OCI-LY1 (cell line): Measurements from ENCODE around the gene DCP1B.

ENCODE experiments used
- H2AFZ ChIP-seq: fragments of 200-600 bp; sonication (generic), shearing (Covaris generic); 2 replicates; pipeline ENCODE4 v1.6.0; 2014; ENCODE audit warnings: antibody characterized with exemption, mild to moderate bottlenecking, low read length
- H3F3A ChIP-seq: fragments of 200-600 bp; sonication (generic), shearing (Covaris generic); 2 replicates; pipeline ENCODE4 v1.6.0; 2014; ENCODE audit warnings: mild to moderate bottlenecking, antibody characterized with exemption, low read length, moderate library complexity; ENCODE audit not compliant: insufficient read depth
- H3K27ac ChIP-seq: fragments of 200-600 bp; sonication (generic); 2 replicates; pipeline ENCODE4 v1.5.1; 2014; ENCODE audit warnings: low read length, mixed run types, mild to moderate bottlenecking, low read depth; ENCODE audit not compliant: poor library complexity, severe bottlenecking
- H3K27me3 ChIP-seq: fragments of 200-600 bp; sonication (generic); 2 replicates; pipeline ENCODE4 v1.6.0; 2014; ENCODE audit warnings: antibody characterized with exemption, mild to moderate bottlenecking, low read length, moderate library complexity; ENCODE audit not compliant: insufficient read depth
- H3K36me3 ChIP-seq: fragments of 200-600 bp; sonication (generic); 2 replicates; pipeline ENCODE4 v1.6.1; 2014; ENCODE audit warnings: mild to moderate bottlenecking, antibody characterized with exemption, low read length, moderate library complexity, mixed read lengths; ENCODE audit not compliant: insufficient read depth
- H3K4me1 ChIP-seq: fragments of 200-600 bp; sonication (generic); 2 replicates; pipeline ENCODE4 v1.5.1; 2014; ENCODE audit warnings: mild to moderate bottlenecking, low read length, moderate library complexity; ENCODE audit not compliant: insufficient read depth, severe bottlenecking
- H3K4me2 ChIP-seq: fragments of 200-600 bp; sonication (generic), shearing (Covaris generic); 2 replicates; pipeline ENCODE4 v1.6.1; 2014; ENCODE audit warnings: low read length
- H3K4me3 ChIP-seq: fragments of 200-600 bp; sonication (generic); 2 replicates; pipeline ENCODE4 v1.5.1; 2014; ENCODE audit warnings: low read length, low read depth, mild to moderate bottlenecking, mixed read lengths; ENCODE audit not compliant: poor library complexity, severe bottlenecking
- H3K79me2 ChIP-seq: fragments of 200-600 bp; shearing (Covaris generic); 2 replicates; pipeline ENCODE4 v1.6.1; 2016; ENCODE audit warnings: mixed run types, low read length, mixed read lengths; ENCODE audit not compliant: insufficient read depth
- H3K9ac ChIP-seq: fragments of 200-600 bp; sonication (generic), shearing (Covaris generic); 2 replicates; pipeline ENCODE4 v1.6.1; 2014; ENCODE audit warnings: mild to moderate bottlenecking, low read length, mixed read lengths
- H3K9me2 ChIP-seq: fragments of 200-600 bp; sonication (generic), shearing (Covaris generic); 2 replicates; pipeline ENCODE4 v1.6.1; 2014; ENCODE audit warnings: low read depth, mild to moderate bottlenecking, low read length, mixed read lengths
- H3K9me3 ChIP-seq: fragments of 200-600 bp; shearing (Covaris generic); 2 replicates; pipeline ENCODE4 v1.6.1; 2014; ENCODE audit warnings: low read length, mixed read lengths
- H4K20me1 ChIP-seq: fragments of 200-600 bp; sonication (generic), shearing (Covaris generic); 2 replicates; pipeline ENCODE4 v1.6.0; 2016; ENCODE audit warnings: mild to moderate bottlenecking, low read length; ENCODE audit not compliant: insufficient read depth
- CTCF ChIP-seq: fragments of 200-600 bp; sonication (generic), shearing (Covaris generic); IDR thresholded peaks from 2 replicates; pipeline ENCODE4 v1.5.1; 2017; ENCODE audit warnings: mild to moderate bottlenecking, antibody characterized with exemption, low read length, moderate library complexity, mixed read lengths
- EZH2 ChIP-seq: fragments of 200-600 bp; sonication (generic), shearing (Covaris generic); IDR thresholded peaks from 2 replicates; pipeline ENCODE4 v1.8.0; 2017; ENCODE audit warnings: borderline replicate concordance, mixed run types, mild to moderate bottlenecking, antibody characterized with exemption, low read length, moderate library complexity, mixed read lengths

DCP1B gene

GRCh38 chr12:1989111-1989510, 15.1 kb downstream of the DCP1B start:
- Histone ChIP-seq H3K4me2 (no peak overlapping the region), H3K27ac (no peak overlapping the region), H3K9ac (no peak overlapping the region), H3F3A (no peaks in the 10 kb centered on the region), H3K9me3 (peaks cover 19% of the 10 kb centered on the region), H3K4me3 (no peak overlapping the region), H3K9me2 (no peaks in the 10 kb centered on the region), H3K4me1 (no peaks in the 10 kb centered on the region), H2AFZ (no peak overlapping the region), H3K36me3 (peaks cover 26% of the 10 kb centered on the region), H3K79me2 (no peaks in the 10 kb centered on the region), H3K27me3 (no peaks in the 10 kb centered on the region), H4K20me1 (no peaks in the 10 kb centered on the region)
- no peak for TF ChIP-seq EZH2
- TF ChIP-seq CTCF = no peak

DNA sequence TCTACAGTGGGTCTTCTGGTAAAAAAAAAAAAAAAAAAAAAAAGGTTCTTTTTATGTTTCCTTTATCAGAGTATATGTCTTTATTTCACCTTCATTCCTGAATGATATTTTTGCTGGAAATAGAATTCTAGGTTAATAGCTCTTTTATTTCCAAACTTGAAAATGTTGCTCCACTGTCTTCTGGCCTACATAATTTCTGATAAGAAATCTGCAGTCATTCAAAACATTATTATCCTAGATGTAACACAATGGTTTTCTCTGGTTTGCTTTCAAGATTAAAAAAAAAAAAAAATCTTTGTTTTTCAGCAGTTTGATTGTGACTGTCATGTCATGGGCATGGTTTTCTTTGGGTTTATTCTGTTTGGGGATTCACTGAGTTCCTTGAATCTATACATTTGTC, 19.5 kb downstream of the DCP1B start:
- Histone ChIP-seq H3K36me3 (peaks cover 18% of the 10 kb centered on the region; the same call in 1 of the 2 replicates), H4K20me1 (no peaks in the 10 kb centered on the region), H3K4me3 (no peak overlapping the region), H3K27me3 (no peaks in the 10 kb centered on the region), H3K79me2 (no peaks in the 10 kb centered on the region), H3K9ac (no peak overlapping the region), H3K27ac (no peak overlapping the region), H3K9me3 (peaks cover 20% of the 10 kb centered on the region), H2AFZ (no peak overlapping the region), H3K4me1 (no peaks in the 10 kb centered on the region), H3F3A (no peaks in the 10 kb centered on the region), H3K9me2 (no peaks in the 10 kb centered on the region), H3K4me2 (no peak overlapping the region)
- TF ChIP-seq CTCF (no peak), EZH2 (no peak)

GRCh38 chr12:1980282-1980681, 24.0 kb downstream of the DCP1B start:
- Histone ChIP-seq H3F3A (no peaks in the 10 kb centered on the region), H4K20me1 (no peaks in the 10 kb centered on the region), H2AFZ (no peak overlapping the region), H3K36me3 (no peaks in the 10 kb centered on the region), H3K27ac (no peak overlapping the region), H3K4me3 (no peak overlapping the region), H3K9me3 (peaks cover 11% of the 10 kb centered on the region), H3K27me3 (no peaks in the 10 kb centered on the region), H3K79me2 (no peaks in the 10 kb centered on the region), H3K9ac (no peak overlapping the region), H3K4me1 (no peaks in the 10 kb centered on the region), H3K4me2 (no peak overlapping the region), H3K9me2 (no peaks in the 10 kb centered on the region)
- no peak for TF ChIP-seq CTCF
- no peak for TF ChIP-seq EZH2
